ENCODE results near the gene CCDC171. TPM values are rescaled to one million over a fixed set of nuclear protein-coding genes. Genes with fewer than 3 reads are reported as not detected.

The CCDC171 gene
- total and polyA plus RNA-seq, 2 of the 13 experiments (the other 11 are each of a cell fraction or from before 2014, with no cell fraction given) = 0.95 to 2.5 TPM

DNA sequence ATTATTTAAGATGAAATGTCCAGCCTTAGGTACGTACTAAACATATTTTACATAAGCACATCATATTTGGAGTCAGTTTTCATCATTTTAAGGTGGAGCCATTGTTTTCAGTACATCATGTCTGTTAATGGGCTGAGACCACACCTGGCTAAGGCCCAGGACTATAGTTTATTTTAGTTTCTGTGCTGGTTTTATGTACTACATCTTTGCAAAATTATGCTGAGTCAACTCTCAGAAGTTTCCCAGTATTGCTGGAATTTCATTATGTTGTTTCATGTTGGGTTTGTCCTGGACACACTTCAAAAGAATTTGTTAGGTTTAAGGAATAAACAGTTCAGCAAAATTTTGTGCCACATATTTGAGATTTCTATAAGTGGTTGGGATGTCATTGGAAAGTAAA, 171.2 kb downstream of the CCDC171 start:
- ATAC-seq (no peak), FAIRE-seq (no peak), DNase-seq (ENCODE audit: low spot score) (no peak)
- H3K9ac ChIP-seq (ENCODE audit: insufficient read depth, low read depth, low read length) = no peak overlapping the region
- ChIA-PET CTCF (ENCODE audit: low intra/inter-chr PET ratio, low total read pairs) (no interaction called here), POLR2A (no interaction called here)
- H3K79me2 ChIP-seq (ENCODE audit: insufficient read depth, low read length) = no peaks in the 10 kb centered on the region
- H3K27me3 ChIP-seq (ENCODE audit: control insufficient read depth in 1 of 2, insufficient read depth in 2 of 2, low read length in 2 of 2) = no peaks in the 10 kb centered on the region
- no peak overlapping the region for H3K4me2 ChIP-seq (ENCODE audit: low read depth, low read length)
- no peaks in the 10 kb centered on the region for H3K9me3 ChIP-seq (ENCODE audit: low read length)
- intact Hi-C loops (cut with micrococcal nuclease; ENCODE audit: unreplicated experiment) = no loop called here
- BruUV-seq (replicated peaks) = no TSS peak
- no peak overlapping the region for H2AFZ ChIP-seq (ENCODE audit: low read length)
- in situ Hi-C loops (cut with HindIII; ENCODE audit: extremely low pct_ligation_motif_present, low pct_unique_long_range_greater_than_20kb) = no loop called here
- H3K4me1 ChIP-seq (ENCODE audit: insufficient read depth, low read length) = no peaks in the 10 kb centered on the region
- TF ChIP-seq MAFK (conservative IDR thresholded peaks at IDR 0.05 in 1 of 2, IDR thresholded peaks at IDR 0.05 in 1 of 2; ENCODE audit: low read length in 2 of 2) (peak; percentile 58 to 82; a peak in 3 of 4 replicates), CBFB (CRISPR knock-in tag; IDR thresholded peaks at IDR 0.05) (no peak), ATF7 (IDR thresholded peaks at IDR 0.05) (no peak), ATF7 (CRISPR knock-in tag; IDR thresholded peaks at IDR 0.05) (no peak), ISL2 (CRISPR knock-in tag; IDR thresholded peaks at IDR 0.05) (no peak), MAFF (IDR thresholded peaks at IDR 0.05; ENCODE audit: low read depth, low read length) (peak; percentile 77), ZSCAN29 (CRISPR knock-in tag; conservative IDR thresholded peaks at IDR 0.05) (no peak)
- no peak overlapping the region for H3K27ac ChIP-seq (ENCODE audit: extremely low read length, insufficient read depth, low read length)
- H3K4me3 ChIP-seq (replicated peaks in 1 of 3; ENCODE audit: insufficient read depth in 1 of 3, low read depth in 2 of 3, low read length in 3 of 3) = no peak overlapping the region
- no peaks in the 10 kb centered on the region for H3K36me3 ChIP-seq (replicated peaks in 1 of 2; ENCODE audit: control insufficient read depth in 1 of 2, insufficient read depth in 2 of 2, low read length in 2 of 2)
- H4K20me1 ChIP-seq (ENCODE audit: insufficient read depth, low read length) = no peaks in the 10 kb centered on the region
- WGBS (ENCODE audit: low lambda C conversion rate) = 94% methylated on average over 1 of the region's 1 CpG

DNA sequence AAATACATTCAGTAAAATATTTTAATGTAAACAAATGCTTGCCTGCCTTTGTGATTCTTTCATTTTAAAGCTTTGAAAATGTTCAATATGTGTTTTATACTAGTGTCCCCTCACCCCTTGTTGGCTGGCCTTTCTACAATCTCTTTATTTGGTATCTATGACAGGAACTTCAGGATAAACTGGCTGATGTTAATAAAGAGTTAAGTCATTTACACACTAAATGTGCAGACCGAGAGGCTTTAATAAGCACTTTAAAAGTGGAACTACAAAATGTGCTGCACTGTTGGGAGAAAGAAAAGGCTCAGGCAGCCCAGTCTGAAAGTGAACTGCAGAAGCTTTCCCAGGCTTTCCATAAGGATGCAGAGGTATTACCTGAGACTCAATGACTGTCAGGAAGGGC, 171.8 kb downstream of the CCDC171 start:
- WGBS (ENCODE audit: low lambda C conversion rate) = 42% methylated on average over 1 of the region's 1 CpG
- no peak for ATAC-seq
- TF ChIP-seq ZNF7 (CRISPR knock-in tag; IDR thresholded peaks at IDR 0.05) = no peak
- TF ChIP-seq, protein P1, sequence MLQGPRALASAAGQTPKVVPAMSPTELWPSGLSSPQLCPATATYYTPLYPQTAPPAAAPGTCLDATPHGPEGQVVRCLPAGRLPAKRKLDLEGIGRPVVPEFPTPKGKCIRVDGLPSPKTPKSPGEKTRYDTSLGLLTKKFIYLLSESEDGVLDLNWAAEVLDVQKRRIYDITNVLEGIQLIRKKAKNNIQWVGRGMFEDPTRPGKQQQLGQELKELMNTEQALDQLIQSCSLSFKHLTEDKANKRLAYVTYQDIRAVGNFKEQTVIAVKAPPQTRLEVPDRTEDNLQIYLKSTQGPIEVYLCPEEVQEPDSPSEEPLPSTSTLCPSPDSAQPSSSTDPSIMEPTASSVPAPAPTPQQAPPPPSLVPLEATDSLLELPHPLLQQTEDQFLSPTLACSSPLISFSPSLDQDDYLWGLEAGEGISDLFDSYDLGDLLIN (CRISPR knock-in tag; IDR thresholded peaks at IDR 0.05; ENCODE audit: borderline replicate concordance) = no peak
- TF ChIP-seq MZF1 (CRISPR knock-in tag; IDR thresholded peaks at IDR 0.05; ENCODE audit: borderline replicate concordance) = no peak
- TF ChIP-seq, protein P2, sequence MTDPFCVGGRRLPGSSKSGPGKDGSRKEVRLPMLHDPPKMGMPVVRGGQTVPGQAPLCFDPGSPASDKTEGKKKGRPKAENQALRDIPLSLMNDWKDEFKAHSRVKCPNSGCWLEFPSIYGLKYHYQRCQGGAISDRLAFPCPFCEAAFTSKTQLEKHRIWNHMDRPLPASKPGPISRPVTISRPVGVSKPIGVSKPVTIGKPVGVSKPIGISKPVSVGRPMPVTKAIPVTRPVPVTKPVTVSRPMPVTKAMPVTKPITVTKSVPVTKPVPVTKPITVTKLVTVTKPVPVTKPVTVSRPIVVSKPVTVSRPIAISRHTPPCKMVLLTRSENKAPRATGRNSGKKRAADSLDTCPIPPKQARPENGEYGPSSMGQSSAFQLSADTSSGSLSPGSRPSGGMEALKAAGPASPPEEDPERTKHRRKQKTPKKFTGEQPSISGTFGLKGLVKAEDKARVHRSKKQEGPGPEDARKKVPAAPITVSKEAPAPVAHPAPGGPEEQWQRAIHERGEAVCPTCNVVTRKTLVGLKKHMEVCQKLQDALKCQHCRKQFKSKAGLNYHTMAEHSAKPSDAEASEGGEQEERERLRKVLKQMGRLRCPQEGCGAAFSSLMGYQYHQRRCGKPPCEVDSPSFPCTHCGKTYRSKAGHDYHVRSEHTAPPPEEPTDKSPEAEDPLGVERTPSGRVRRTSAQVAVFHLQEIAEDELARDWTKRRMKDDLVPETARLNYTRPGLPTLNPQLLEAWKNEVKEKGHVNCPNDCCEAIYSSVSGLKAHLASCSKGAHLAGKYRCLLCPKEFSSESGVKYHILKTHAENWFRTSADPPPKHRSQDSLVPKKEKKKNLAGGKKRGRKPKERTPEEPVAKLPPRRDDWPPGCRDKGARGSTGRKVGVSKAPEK (CRISPR knock-in tag; IDR thresholded peaks at IDR 0.05; ENCODE audit: borderline replicate concordance) = no peak
- no peak for TF ChIP-seq ZNF446 (CRISPR knock-in tag; IDR thresholded peaks at IDR 0.05)
- TF ChIP-seq ZFP36 (IDR thresholded peaks at IDR 0.05; ENCODE audit: borderline replicate concordance, low read depth, low read length, partially characterized antibody) = no peak
- TF ChIP-seq ZMYM2 (CRISPR knock-in tag; IDR thresholded peaks at IDR 0.05) = no peak
- TF ChIP-seq MED1 (CRISPR knock-in tag; IDR thresholded peaks at IDR 0.05) = no peak
- no peak for TF ChIP-seq HES4 (CRISPR knock-in tag; IDR thresholded peaks at IDR 0.05; ENCODE audit: borderline replicate concordance)
- TF ChIP-seq ZNF644 (CRISPR knock-in tag; IDR thresholded peaks at IDR 0.05; ENCODE audit: low read depth) = no peak
- no peak for TF ChIP-seq HNRNPUL1 (IDR thresholded peaks at IDR 0.05; ENCODE audit: low read depth, low read length)

More for the DNA sequence above, 171.8 kb downstream of the CCDC171 start:
- ChIA-PET CTCF (ENCODE audit: low intra/inter-chr PET ratio, low total read pairs) (no interaction called here), POLR2A (no interaction called here)
- no peaks in the 10 kb centered on the region for H3K4me1 ChIP-seq (ENCODE audit: insufficient read depth, low read length)
- H3K4me3 ChIP-seq (replicated peaks in 1 of 3; ENCODE audit: insufficient read depth in 1 of 3, low read depth in 2 of 3, low read length in 3 of 3) = no peak overlapping the region
- in situ Hi-C loops (cut with HindIII; ENCODE audit: extremely low pct_ligation_motif_present, low pct_unique_long_range_greater_than_20kb) = no loop called here
- H3K9me3 ChIP-seq (ENCODE audit: low read length) = no peaks in the 10 kb centered on the region
- H3K9ac ChIP-seq (ENCODE audit: insufficient read depth, low read depth, low read length) = no peak overlapping the region
- H2AFZ ChIP-seq (ENCODE audit: low read length) = no peak overlapping the region
- H3K79me2 ChIP-seq (ENCODE audit: insufficient read depth, low read length) = no peaks in the 10 kb centered on the region
- no peak overlapping the region for H3K27ac ChIP-seq (ENCODE audit: extremely low read length, insufficient read depth, low read length)
- H3K4me2 ChIP-seq (ENCODE audit: low read depth, low read length) = no peak overlapping the region
- H4K20me1 ChIP-seq (ENCODE audit: insufficient read depth, low read length) = no peaks in the 10 kb centered on the region
- FAIRE-seq (no peak), DNase-seq (ENCODE audit: low spot score) (no peak)
- no peaks in the 10 kb centered on the region for H3K27me3 ChIP-seq (ENCODE audit: control insufficient read depth in 1 of 2, insufficient read depth in 2 of 2, low read length in 2 of 2)
- intact Hi-C loops (cut with micrococcal nuclease; ENCODE audit: unreplicated experiment) = no loop called here
- no TSS peak for BruUV-seq (replicated peaks)
- H3K36me3 ChIP-seq (replicated peaks in 1 of 2; ENCODE audit: control insufficient read depth in 1 of 2, insufficient read depth in 2 of 2, low read length in 2 of 2) = no peaks in the 10 kb centered on the region

Data from HepG2 (cell line).